ENCODE data around the gene S100A3.

The S100A3 gene

DNA sequence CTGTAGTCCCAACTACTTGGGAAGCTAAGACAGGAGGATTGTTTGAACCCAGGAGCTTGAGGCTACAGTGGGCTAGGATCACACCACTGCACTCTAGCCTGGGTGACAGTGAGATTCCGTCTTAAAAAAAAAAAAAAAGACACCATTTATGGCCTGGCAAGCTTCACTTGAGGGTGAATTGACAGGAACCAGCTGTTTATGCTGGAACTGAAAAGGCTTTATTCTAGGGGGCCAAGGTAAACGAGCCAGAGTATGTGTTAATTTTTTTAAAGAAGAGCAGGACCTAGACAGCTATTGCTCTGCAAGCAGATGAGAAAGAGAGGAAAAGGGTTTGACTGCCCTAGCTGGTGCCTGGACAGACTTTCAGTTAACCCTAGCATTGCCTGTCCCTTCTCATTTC, 50.3 kb downstream of the S100A3 start:
- Histone ChIP-seq H3K79me2 (ENCODE audit: insufficient read depth, low read length) (no peaks in the 10 kb centered on the region), H3K27me3 (ENCODE audit: low read length) (no peaks in the 10 kb centered on the region), H3K4me2 (ENCODE audit: low read depth, low read length, poor library complexity, severe bottlenecking) (no peak overlapping the region), H3K9ac (ENCODE audit: low read length) (no peak overlapping the region), H3K9me2 (replicated peaks; ENCODE audit: insufficient read depth, low read length) (no peaks in the 10 kb centered on the region), H3F3A (ENCODE audit: insufficient read depth) (no peaks in the 10 kb centered on the region), H3K9me3 (ENCODE audit: insufficient read depth, low read length) (no peaks in the 10 kb centered on the region), H4K20me1 (ENCODE audit: low read depth, low read length) (no peaks in the 10 kb centered on the region), H2AFZ (ENCODE audit: low read depth, low read length, severe bottlenecking) (no peak overlapping the region), H3K4me3 (ENCODE audit: insufficient read depth, low read length, poor library complexity, severe bottlenecking) (no peak overlapping the region), H3K36me3 (ENCODE audit: low read length) (no peaks in the 10 kb centered on the region), H3K27ac (ENCODE audit: low read depth, low read length) (no peak overlapping the region)
- no peak for TF ChIP-seq EZH2phosphoT487 (conservative IDR thresholded peaks at IDR 0.05; ENCODE audit: low read length)
- TF ChIP-seq CTCF (IDR thresholded peaks at IDR 0.05; ENCODE audit: insufficient read depth, low read length, poor library complexity, severe bottlenecking) = no peak

Data from SU-DHL-6 (cell line).